Duodenal mucosa (tissue), 2 donors: Measurements from ENCODE around the gene WDR20.
A peak's percentile ranks its signal among the peaks of the same experiment; 100 is the strongest.
"Not testable (repeated sequence)": the region's sequence is repeated elsewhere in the genome, so short reads cannot be mapped to it uniquely, and the experiment has no call there.

Experiments used
- H3K27ac ChIP-seq: one replicate; pipeline ENCODE4 v1.7.0; 2013; ENCODE audit warnings: low read depth, low read length
- H3K27me3 ChIP-seq, 2 donors: one replicate each; pipeline ENCODE4 v1.7.0; 2013; ENCODE audit warnings: low read length in 2 of 2, control low read depth in 1 of 2; ENCODE audit not compliant: insufficient read depth in 2 of 2, control insufficient read depth in 1 of 2
- H3K36me3 ChIP-seq, 2 donors: one replicate each; pipeline ENCODE4 v1.7.0; 2013; ENCODE audit warnings: low read length in 2 of 2, control low read depth in 1 of 2; ENCODE audit not compliant: insufficient read depth in 2 of 2, control insufficient read depth in 1 of 2
- H3K4me1 ChIP-seq, 2 donors: one replicate each; pipeline ENCODE4 v1.7.0; 2013; ENCODE audit warnings: low read length in 2 of 2, control low read depth in 1 of 2; ENCODE audit not compliant: insufficient read depth in 2 of 2, control insufficient read depth in 1 of 2
- H3K4me3 ChIP-seq, 2 donors: one replicate each; pipeline ENCODE4 v1.7.0; 2013; ENCODE audit warnings: low read length in 2 of 2, low read depth in 1 of 2
- H3K9ac ChIP-seq, 2 donors: one replicate each; pipeline ENCODE4 v1.7.0; 2013; ENCODE audit warnings: low read length in 2 of 2, low read depth in 1 of 2
- H3K9me3 ChIP-seq, 2 donors: one replicate each; pipeline ENCODE4 v1.7.0; 2013; ENCODE audit warnings: low read length in 2 of 2, control low read depth in 1 of 2; ENCODE audit not compliant: control insufficient read depth in 1 of 2

Gene WDR20

GRCh38 chr14:102126807-102127455 is 12.8 kb upstream of the WDR20 start:
- no peaks in the 10 kb centered on the region for H3K36me3 ChIP-seq
- no peaks in the 10 kb centered on the region for H3K27me3 ChIP-seq
- no peak overlapping the region for H3K27ac ChIP-seq
- no peak overlapping the region for H3K9ac ChIP-seq
- H3K9me3 ChIP-seq: no peaks in the 10 kb centered on the region
- H3K4me1 ChIP-seq: peaks cover 8 to 14% of the 10 kb centered on the region in 2 donors
- no peak overlapping the region for H3K4me3 ChIP-seq

- Histone ChIP-seq H3K4me1 (no peaks in the 10 kb centered on the region), H3K9me3 (no peaks in the 10 kb centered on the region), H3K36me3 (no peaks in the 10 kb centered on the region), H3K9ac (no peak overlapping the region), H3K27ac (no peak overlapping the region), H3K4me3 (no peak overlapping the region), H3K27me3 (no peaks in the 10 kb centered on the region)
Measured at GRCh38 chr14:102131741-102132140, 8.0 kb upstream of the WDR20 start.

DNA sequence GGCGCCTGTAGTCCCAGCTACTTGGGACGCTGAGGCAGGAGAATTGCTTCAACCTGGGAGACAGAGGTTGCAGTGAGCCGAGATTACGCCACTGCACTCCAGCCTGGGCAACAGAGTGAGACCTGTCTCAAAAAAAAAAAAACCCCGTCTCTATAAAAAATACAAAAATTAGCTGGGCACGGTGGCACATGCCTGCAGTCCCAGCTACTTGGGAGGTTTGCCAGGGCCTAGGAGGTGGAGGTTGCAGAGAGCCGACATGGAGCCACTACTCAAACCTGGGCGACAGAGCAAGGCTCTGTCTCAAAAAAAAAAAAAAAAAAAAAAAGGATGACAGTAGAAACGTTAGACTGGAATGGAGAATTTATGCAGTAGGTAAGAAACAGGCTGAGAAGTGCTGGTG is 5.7 kb upstream of the WDR20 start:
- not testable (repeated sequence) for H3K27ac ChIP-seq, H3K27me3 ChIP-seq, H3K36me3 ChIP-seq, H3K9ac ChIP-seq, H3K4me1 ChIP-seq, H3K4me3 ChIP-seq, H3K9me3 ChIP-seq

DNA sequence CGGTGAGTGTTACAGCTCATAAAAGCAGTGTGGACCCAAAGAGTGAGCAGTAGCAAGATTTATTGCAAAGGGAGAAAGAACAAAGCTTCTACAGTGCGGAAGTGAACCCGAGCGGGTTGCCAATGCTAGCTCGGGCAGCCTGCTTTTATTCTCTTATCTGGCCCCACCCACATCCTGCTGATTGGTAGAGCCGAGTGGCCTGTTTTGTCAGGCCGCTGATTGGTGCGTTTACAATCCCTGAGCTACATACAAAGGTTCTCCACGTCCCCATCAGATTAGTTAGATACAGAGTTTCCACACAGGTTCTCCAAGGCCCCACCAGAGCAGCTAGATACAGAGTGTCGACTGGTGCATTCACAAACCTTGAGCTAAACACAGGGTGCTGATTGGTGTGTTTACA is 5.0 kb upstream of the WDR20 start:
- not testable (repeated sequence) for H3K36me3 ChIP-seq, H3K27me3 ChIP-seq, H3K4me1 ChIP-seq, H3K9ac ChIP-seq, H3K9me3 ChIP-seq, H3K27ac ChIP-seq, H3K4me3 ChIP-seq

DNA sequence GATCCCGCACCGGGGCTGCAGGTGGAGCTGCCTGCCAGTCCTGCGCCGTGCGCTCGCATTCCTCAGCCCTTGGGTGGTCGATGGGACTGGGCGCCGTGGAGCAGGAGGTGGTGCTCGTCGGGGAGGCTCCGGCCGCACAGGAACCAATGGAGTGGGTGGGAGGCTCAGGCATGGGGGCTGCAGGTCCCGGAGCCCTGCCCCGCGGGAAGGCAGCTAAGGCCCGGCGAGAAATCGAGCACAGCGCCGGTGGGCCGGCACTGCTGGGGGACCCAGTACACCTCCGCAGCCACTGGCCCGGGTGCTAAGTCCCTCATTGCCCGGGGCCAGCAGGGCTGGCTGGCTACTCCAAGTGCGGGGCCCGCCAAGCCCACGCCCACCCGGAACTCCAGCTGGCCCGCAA is 4.2 kb upstream of the WDR20 start:
- H3K9me3 ChIP-seq, H3K27ac ChIP-seq, H3K4me1 ChIP-seq, H3K36me3 ChIP-seq, H3K9ac ChIP-seq, H3K4me3 ChIP-seq, H3K27me3 ChIP-seq: not testable (repeated sequence)

DNA sequence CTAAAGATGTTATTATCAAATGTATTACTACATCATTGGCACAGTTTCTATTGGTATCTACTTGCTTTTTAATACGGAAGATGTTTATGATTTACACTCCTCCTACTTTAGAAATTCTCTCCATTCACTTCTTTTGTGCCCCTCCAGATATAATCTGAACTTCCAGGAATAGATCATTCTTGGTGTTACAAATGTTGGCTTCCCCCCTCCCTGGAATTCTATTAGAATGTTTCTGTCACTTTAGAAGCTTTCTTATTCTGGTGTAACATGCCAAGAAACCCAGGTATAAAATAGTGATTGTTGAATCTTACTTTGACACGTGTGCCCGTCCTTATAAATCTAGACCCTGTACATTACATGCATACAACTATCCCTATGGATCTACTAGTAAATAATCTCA is 1.2 kb upstream of the WDR20 start:
- H3K4me1 ChIP-seq: peaks cover 17 to 19% of the 10 kb centered on the region in 2 donors
- H3K9ac ChIP-seq: peak overlapping the region in 1 of 2 donors; percentile 56
- H3K27ac ChIP-seq: no peak overlapping the region
- H3K4me3 ChIP-seq: peak overlapping the region in 1 of 2 donors; percentile 98
- no peaks in the 10 kb centered on the region for H3K36me3 ChIP-seq
- H3K27me3 ChIP-seq: no peaks in the 10 kb centered on the region
- H3K9me3 ChIP-seq: no peaks in the 10 kb centered on the region

DNA sequence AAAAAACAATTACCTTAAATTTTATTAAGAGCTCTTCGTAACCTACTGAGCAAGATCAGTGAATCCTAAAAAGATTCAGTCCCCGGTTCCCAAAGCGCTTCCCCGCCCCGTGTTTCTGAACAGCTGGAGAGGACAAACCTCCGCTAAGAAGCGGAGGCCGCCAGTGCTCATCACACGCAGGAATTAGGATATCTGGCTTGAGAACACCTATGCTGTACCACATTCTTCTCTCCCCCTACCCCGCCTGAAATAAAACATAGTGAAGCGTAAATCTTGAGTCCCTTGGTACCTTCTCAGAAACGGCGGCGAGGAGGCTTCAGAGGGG is 774 bp upstream of the WDR20 start:
- H3K36me3 ChIP-seq: no peaks in the 10 kb centered on the region
- no peak overlapping the region for H3K27ac ChIP-seq
- peaks cover 17 to 19% of the 10 kb centered on the region in 2 donors for H3K4me1 ChIP-seq
- peak overlapping the region; percentile 56 to 84 for H3K9ac ChIP-seq
- no peaks in the 10 kb centered on the region for H3K9me3 ChIP-seq
- H3K27me3 ChIP-seq: no peaks in the 10 kb centered on the region
- peak overlapping the region; percentile 87 to 98 for H3K4me3 ChIP-seq

DNA sequence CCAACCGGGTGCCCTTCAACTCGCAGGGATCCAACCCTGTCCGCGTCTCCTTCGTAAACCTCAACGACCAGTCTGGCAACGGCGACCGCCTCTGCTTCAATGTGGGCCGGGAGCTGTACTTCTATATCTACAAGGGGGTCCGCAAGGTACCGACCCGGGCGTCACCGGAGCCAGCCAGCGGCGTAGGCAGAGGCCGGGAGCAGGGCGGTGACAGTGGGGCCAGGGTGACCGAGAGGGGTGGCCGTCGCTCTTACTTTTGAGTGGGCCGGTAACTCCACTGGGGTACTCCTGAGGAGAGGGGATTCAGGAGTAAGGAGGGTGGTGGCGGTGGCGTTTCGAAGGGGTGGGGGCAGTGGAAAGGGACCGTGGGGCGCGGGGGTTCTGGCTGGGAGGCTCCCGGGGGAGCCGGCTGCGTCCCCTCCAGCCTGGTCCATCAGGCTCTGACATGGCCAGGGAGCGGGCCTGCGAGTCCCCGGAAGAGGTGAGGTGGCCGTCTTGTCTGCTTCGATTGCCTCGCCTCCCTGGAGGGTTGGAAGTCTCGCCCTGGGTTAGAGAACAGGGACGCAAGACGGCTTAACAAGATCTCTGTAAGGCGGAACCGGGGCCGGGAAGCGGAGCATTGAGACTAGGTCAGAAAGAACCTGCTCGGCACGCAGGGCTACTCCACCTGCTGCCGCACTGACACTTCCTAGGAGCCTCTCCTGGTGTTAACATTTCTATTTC is 491 bp downstream of the WDR20 start:
- peak overlapping the region; percentile 87 to 98 for H3K4me3 ChIP-seq
- no peaks in the 10 kb centered on the region for H3K36me3 ChIP-seq
- H3K27me3 ChIP-seq: no peaks in the 10 kb centered on the region
- H3K9ac ChIP-seq: peak overlapping the region; percentile 89 to 90
- peak overlapping the region; percentile 58 for H3K27ac ChIP-seq
- H3K9me3 ChIP-seq: no peaks in the 10 kb centered on the region
- peaks cover 17 to 19% of the 10 kb centered on the region in 2 donors for H3K4me1 ChIP-seq

- Histone ChIP-seq H3K9me3 (no peaks in the 10 kb centered on the region), H3K27ac (no peak overlapping the region), H3K36me3 (no peaks in the 10 kb centered on the region), H3K4me3 (peak overlapping the region; percentile 87 to 98), H3K27me3 (no peaks in the 10 kb centered on the region), H3K4me1 (peaks cover 17 to 19% of the 10 kb centered on the region in 2 donors), H3K9ac (peak overlapping the region; percentile 89 to 90)
Measured at GRCh38 chr14:102140750-102141145, 1.1 kb downstream of the WDR20 start.

- Histone ChIP-seq H3K4me1 (peaks cover 17 to 19% of the 10 kb centered on the region in 2 donors), H3K27me3 (no peaks in the 10 kb centered on the region), H3K9me3 (no peaks in the 10 kb centered on the region), H3K27ac (no peak overlapping the region), H3K36me3 (no peaks in the 10 kb centered on the region), H3K9ac (no peak overlapping the region), H3K4me3 (no peak overlapping the region)
Measured at GRCh38 chr14:102141797-102142196, 2.1 kb downstream of the WDR20 start.
